ENCODE data around the gene SFTPD.

SFTPD gene

GRCh38 chr10:79944428-79945395 lies 4.2 kb downstream of the SFTPD start:
- H3K36me3 ChIP-seq (ENCODE audit: control insufficient read depth, insufficient read depth, low read length), result no peaks in the 10 kb centered on the region
- no peak overlapping the region for H3K9ac ChIP-seq (ENCODE audit: low read length)

DNA sequence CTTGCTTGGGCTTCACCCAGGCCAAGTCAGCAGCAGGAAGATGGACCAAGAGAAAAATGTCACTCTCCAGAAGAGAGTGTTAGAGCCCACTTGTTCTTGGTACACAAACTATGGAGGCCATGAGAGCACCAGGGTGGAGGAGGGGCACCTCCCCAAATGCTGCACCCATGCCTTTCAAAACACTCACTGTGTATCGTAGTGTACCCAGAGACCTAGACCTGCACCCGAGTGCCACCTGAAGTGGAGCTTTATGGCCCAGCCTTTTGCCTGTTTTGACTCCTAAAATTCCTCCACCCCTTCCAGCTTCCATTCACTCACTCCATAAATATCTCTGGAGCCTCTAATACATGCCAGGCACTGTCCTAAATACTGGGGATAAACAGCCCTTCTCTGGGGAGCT lies 5.0 kb downstream of the SFTPD start:
- H3K36me3 ChIP-seq (ENCODE audit: control insufficient read depth, insufficient read depth, low read length), result no peaks in the 10 kb centered on the region
- H3K27me3 ChIP-seq (ENCODE audit: control insufficient read depth, insufficient read depth, low read length), result peaks cover 10% of the 10 kb centered on the region; the same call in 1 of the 2 replicates
- no peaks in the 10 kb centered on the region for H3K4me1 ChIP-seq (ENCODE audit: control insufficient read depth, insufficient read depth, low read length)
- H3K4me3 ChIP-seq (ENCODE audit: low read depth, low read length), result no peak overlapping the region
- H3K9ac ChIP-seq (ENCODE audit: low read length), result no peak overlapping the region
- H3K9me3 ChIP-seq (ENCODE audit: control insufficient read depth, insufficient read depth, low read depth, low read length), result no peaks in the 10 kb centered on the region
- no peak overlapping the region for H3K27ac ChIP-seq (ENCODE audit: low read depth, low read length)

More at GRCh38 chr10:79944428-79945395, 4.2 kb downstream of the SFTPD start:
- Histone ChIP-seq H3K9me3 (ENCODE audit: control insufficient read depth, insufficient read depth, low read depth, low read length) (no peaks in the 10 kb centered on the region), H3K4me1 (ENCODE audit: control insufficient read depth, insufficient read depth, low read length) (peaks cover 5% of the 10 kb centered on the region; the same call in 1 of the 2 replicates), H3K4me3 (ENCODE audit: low read depth, low read length) (no peak overlapping the region), H3K27ac (ENCODE audit: low read depth, low read length) (no peak overlapping the region), H3K27me3 (ENCODE audit: control insufficient read depth, insufficient read depth, low read length) (peaks cover 10% of the 10 kb centered on the region; the same call in 1 of the 2 replicates)

DNA sequence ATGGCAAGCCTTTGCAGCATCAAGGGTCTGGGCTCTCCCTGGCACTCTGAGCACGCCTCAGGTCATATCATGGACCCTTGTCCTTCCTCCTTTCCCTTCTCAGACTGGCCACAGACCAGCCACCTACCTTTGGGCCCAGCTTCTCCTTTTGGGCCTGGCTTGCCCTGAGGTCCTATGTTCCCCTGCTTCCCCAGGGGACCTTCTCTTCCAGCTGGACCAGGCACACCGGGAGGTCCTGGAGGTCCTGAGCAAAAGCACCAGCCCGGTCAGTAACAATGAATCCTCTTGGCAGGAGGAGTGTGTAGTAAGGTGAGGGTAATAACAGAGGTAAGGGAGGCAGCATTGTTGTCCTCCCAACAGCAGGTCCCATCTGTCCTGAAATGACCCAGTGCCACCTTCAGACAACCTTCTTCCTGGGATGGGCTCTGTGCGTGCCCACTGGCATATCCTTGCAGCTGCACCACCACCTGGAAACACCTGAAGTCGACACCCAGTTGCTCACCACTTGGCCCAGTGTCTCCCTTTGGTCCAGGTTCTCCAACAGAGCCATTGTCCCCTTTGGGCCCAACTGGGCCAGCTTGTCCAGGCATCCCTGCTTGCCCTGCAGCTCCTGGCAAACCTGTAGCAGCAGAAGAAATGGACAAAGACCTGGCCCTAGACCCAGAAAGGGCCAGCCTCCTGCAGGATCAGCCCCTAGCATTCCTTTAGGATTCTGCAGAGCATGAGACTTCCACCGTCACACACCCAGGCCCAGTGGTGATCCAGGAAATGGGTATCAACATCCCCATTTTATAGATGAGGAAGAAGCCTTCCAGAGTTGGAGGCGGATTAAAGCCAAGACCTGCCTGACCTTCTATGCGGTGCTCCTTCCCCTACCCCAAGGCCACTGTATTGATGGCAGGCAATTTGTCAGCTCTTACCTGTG lies 6.4 kb downstream of the SFTPD start:
- H3K4me1 ChIP-seq (ENCODE audit: control insufficient read depth, insufficient read depth, low read length), result no peaks in the 10 kb centered on the region
- no peak overlapping the region for H3K4me3 ChIP-seq (ENCODE audit: low read depth, low read length)
- H3K36me3 ChIP-seq (ENCODE audit: control insufficient read depth, insufficient read depth, low read length), result no peaks in the 10 kb centered on the region
- H3K9ac ChIP-seq (ENCODE audit: low read length), result no peak overlapping the region
- H3K27me3 ChIP-seq (ENCODE audit: control insufficient read depth, insufficient read depth, low read length), result peaks cover 10% of the 10 kb centered on the region; the same call in 1 of the 2 replicates
- no peak overlapping the region for H3K27ac ChIP-seq (ENCODE audit: low read depth, low read length)
- H3K9me3 ChIP-seq (ENCODE audit: control insufficient read depth, insufficient read depth, low read depth, low read length), result no peaks in the 10 kb centered on the region

DNA sequence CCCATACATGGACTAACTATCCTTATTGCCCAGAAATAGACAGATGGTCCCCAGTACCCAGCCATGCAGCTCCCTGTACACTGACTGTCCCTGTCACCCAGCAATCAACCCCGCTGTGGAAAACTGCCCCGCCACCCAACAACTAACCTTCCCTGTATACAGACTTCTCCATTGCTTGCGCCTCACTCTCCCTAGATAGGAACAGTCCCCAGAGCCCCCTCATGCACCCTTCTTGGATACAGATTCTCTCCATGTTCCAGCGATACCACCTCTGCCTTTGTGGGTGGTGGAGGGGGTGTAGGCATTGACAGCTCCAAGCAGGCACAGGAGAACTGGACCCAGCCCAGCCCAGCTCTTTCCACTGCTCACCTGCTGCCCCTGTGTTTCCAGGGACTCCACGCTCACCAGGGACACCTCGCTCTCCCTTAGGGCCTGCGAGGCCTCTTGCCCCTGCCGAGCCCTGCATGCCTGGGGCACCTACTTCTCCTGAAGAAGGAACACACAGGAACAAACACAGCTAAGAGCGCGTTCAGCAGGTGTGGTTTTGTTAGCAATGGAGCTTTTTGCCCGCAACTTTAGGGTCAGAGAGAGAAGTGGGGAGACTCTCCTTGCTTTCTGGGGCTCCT lies 7.2 kb downstream of the SFTPD start:
- H3K27me3 ChIP-seq (ENCODE audit: control insufficient read depth, insufficient read depth, low read length), result peaks cover 7% of the 10 kb centered on the region; the same call in 1 of the 2 replicates
- no peaks in the 10 kb centered on the region for H3K9me3 ChIP-seq (ENCODE audit: control insufficient read depth, insufficient read depth, low read depth, low read length)
- H3K27ac ChIP-seq (ENCODE audit: low read depth, low read length), result no peak overlapping the region
- H3K9ac ChIP-seq (ENCODE audit: low read length), result no peak overlapping the region
- no peaks in the 10 kb centered on the region for H3K4me1 ChIP-seq (ENCODE audit: control insufficient read depth, insufficient read depth, low read length)
- H3K4me3 ChIP-seq (ENCODE audit: low read depth, low read length), result no peak overlapping the region
- no peaks in the 10 kb centered on the region for H3K36me3 ChIP-seq (ENCODE audit: control insufficient read depth, insufficient read depth, low read length)

- H3K9ac ChIP-seq (ENCODE audit: low read length), result no peak overlapping the region
- no peak overlapping the region for H3K27ac ChIP-seq (ENCODE audit: low read depth, low read length)
- no peaks in the 10 kb centered on the region for H3K36me3 ChIP-seq (ENCODE audit: control insufficient read depth, insufficient read depth, low read length)
- H3K27me3 ChIP-seq (ENCODE audit: control insufficient read depth, insufficient read depth, low read length), result peaks cover 6% of the 10 kb centered on the region; the same call in 1 of the 2 replicates
- H3K9me3 ChIP-seq (ENCODE audit: control insufficient read depth, insufficient read depth, low read depth, low read length), result no peaks in the 10 kb centered on the region
- no peaks in the 10 kb centered on the region for H3K4me1 ChIP-seq (ENCODE audit: control insufficient read depth, insufficient read depth, low read length)
- H3K4me3 ChIP-seq (ENCODE audit: low read depth, low read length), result no peak overlapping the region
Measured at GRCh38 chr10:79941146-79941545, 7.8 kb downstream of the SFTPD start.

GRCh38 chr10:79940431-79940830 lies 8.5 kb downstream of the SFTPD start:
- no peak overlapping the region for H3K27ac ChIP-seq (ENCODE audit: low read depth, low read length)
- H3K9me3 ChIP-seq (ENCODE audit: control insufficient read depth, insufficient read depth, low read depth, low read length), result no peaks in the 10 kb centered on the region
- no peak overlapping the region for H3K4me3 ChIP-seq (ENCODE audit: low read depth, low read length)
- H3K36me3 ChIP-seq (ENCODE audit: control insufficient read depth, insufficient read depth, low read length), result no peaks in the 10 kb centered on the region
- peaks cover 5% of the 10 kb centered on the region; the same call in 1 of the 2 replicates for H3K27me3 ChIP-seq (ENCODE audit: control insufficient read depth, insufficient read depth, low read length)
- no peaks in the 10 kb centered on the region for H3K4me1 ChIP-seq (ENCODE audit: control insufficient read depth, insufficient read depth, low read length)
- no peak overlapping the region for H3K9ac ChIP-seq (ENCODE audit: low read length)

DNA sequence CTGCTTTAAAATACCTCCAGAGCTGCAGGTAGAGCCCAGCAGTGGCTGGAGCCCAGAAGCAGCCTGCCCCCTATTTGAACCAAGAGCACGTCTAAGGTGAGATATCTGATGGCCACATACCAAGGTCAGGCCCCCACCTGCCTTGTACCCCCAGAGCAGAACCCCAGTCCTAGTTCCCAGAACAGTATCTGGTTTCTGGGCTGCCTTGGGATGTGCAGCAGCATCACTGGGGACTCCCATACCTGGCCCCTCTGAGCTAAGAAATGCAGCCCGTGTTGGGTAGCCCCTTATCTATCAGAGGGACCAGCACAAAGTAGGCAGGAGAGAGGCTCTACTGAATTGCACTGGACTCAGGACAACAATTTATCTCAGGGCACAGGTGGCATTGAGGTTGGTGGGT lies 8.9 kb downstream of the SFTPD start:
- H3K27ac ChIP-seq (ENCODE audit: low read depth, low read length), result no peak overlapping the region
- no peak overlapping the region for H3K9ac ChIP-seq (ENCODE audit: low read length)
- peaks cover 3% of the 10 kb centered on the region; the same call in 1 of the 2 replicates for H3K27me3 ChIP-seq (ENCODE audit: control insufficient read depth, insufficient read depth, low read length)
- no peaks in the 10 kb centered on the region for H3K4me1 ChIP-seq (ENCODE audit: control insufficient read depth, insufficient read depth, low read length)
- H3K4me3 ChIP-seq (ENCODE audit: low read depth, low read length), result no peak overlapping the region
- H3K36me3 ChIP-seq (ENCODE audit: control insufficient read depth, insufficient read depth, low read length), result no peaks in the 10 kb centered on the region
- H3K9me3 ChIP-seq (ENCODE audit: control insufficient read depth, insufficient read depth, low read depth, low read length), result no peaks in the 10 kb centered on the region

DNA sequence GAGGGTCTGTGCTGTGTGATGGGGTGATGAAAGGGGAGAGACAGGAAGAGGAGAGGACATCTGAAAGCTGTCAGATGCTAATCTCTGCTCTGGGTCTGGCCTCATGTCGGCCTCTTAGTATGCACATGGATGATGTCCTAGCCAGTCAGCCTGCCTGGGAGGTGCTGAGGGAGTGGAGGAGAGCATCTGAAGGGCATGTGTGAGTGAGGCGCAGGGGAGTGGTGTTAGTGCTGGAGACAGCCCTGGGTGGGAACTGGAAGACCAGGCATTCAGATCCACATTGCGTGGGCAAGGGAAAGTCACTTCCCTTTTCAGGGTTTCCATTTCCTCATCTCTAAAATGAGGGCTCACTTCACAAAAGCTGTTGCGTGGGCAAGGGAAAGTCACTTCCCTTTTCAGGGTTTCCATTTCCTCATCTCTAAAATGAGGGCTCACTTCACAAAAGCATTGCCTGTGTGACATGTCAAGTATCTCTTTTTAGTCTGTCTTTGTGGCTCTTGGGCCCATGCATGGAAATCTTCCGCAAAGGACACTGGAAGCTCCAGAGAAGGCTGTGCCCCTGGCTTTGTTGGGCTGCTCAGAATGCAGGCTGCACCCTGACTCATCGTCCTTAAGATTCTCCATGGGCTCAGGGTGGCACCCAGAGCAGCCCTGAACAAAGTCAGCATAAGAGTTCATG lies 10.0 kb downstream of the SFTPD start:
- Histone ChIP-seq H3K4me1 (ENCODE audit: control insufficient read depth, insufficient read depth, low read length) (no peaks in the 10 kb centered on the region), H3K27ac (ENCODE audit: low read depth, low read length) (no peak overlapping the region), H3K4me3 (ENCODE audit: low read depth, low read length) (no peak overlapping the region), H3K9ac (ENCODE audit: low read length) (no peak overlapping the region), H3K27me3 (ENCODE audit: control insufficient read depth, insufficient read depth, low read length) (no peaks in the 10 kb centered on the region), H3K36me3 (ENCODE audit: control insufficient read depth, insufficient read depth, low read length) (no peaks in the 10 kb centered on the region), H3K9me3 (ENCODE audit: control insufficient read depth, insufficient read depth, low read depth, low read length) (no peaks in the 10 kb centered on the region)

- Histone ChIP-seq H3K4me1 (ENCODE audit: control insufficient read depth, insufficient read depth, low read length) (no peaks in the 10 kb centered on the region), H3K4me3 (ENCODE audit: low read depth, low read length) (no peak overlapping the region), H3K36me3 (ENCODE audit: control insufficient read depth, insufficient read depth, low read length) (no peaks in the 10 kb centered on the region), H3K27ac (ENCODE audit: low read depth, low read length) (no peak overlapping the region), H3K9me3 (ENCODE audit: control insufficient read depth, insufficient read depth, low read depth, low read length) (no peaks in the 10 kb centered on the region), H3K9ac (ENCODE audit: low read length) (no peak overlapping the region), H3K27me3 (ENCODE audit: control insufficient read depth, insufficient read depth, low read length) (no peaks in the 10 kb centered on the region)
Measured at GRCh38 chr10:79937701-79938151, 11.2 kb downstream of the SFTPD start.
